Ectodermal cell (in vitro differentiated cells): ENCODE data around the gene GLT8D2.
"Not testable (repeated sequence)": the region's sequence is repeated elsewhere in the genome, so short reads cannot be mapped to it uniquely, and the experiment has no call there.

Experiments
- H3K27ac ChIP-seq: 2 replicates; pipeline ENCODE4 v1.7.0; 2013; ENCODE audit warnings: mild to moderate bottlenecking, low read depth, low read length; ENCODE audit not compliant: insufficient read depth, poor library complexity, severe bottlenecking
- H3K27me3 ChIP-seq: 2 replicates; pipeline ENCODE4 v1.7.0; 2013; ENCODE audit warnings: mild to moderate bottlenecking, low read length; ENCODE audit not compliant: insufficient read depth, control insufficient read depth, poor library complexity, severe bottlenecking
- H3K36me3 ChIP-seq: one replicate; pipeline ENCODE4 v1.7.0; 2013; ENCODE audit warnings: low read length; ENCODE audit not compliant: control insufficient read depth, insufficient read depth
- H3K4me1 ChIP-seq: one replicate; pipeline ENCODE4 v1.7.0; 2013; ENCODE audit warnings: low read length; ENCODE audit not compliant: control insufficient read depth, insufficient read depth
- H3K4me3 ChIP-seq: 2 replicates; pipeline ENCODE4 v1.7.0; 2013; ENCODE audit warnings: low read depth, low read length, control low read depth; ENCODE audit not compliant: insufficient read depth
- H3K9me3 ChIP-seq: 2 replicates; pipeline ENCODE4 v1.7.0; 2013; ENCODE audit warnings: mild to moderate bottlenecking, low read length, moderate library complexity; ENCODE audit not compliant: control insufficient read depth
- whole genome bisulfite sequencing, 2 experiments: methylation state at CpG; one replicate each; pipeline ENCODE4 v1.1.7; 2013; ENCODE audit warnings: missing lambda C conversion rate in 2 of 2; 5-methylcytosine and 5-hydroxymethylcytosine counted together

The GLT8D2 gene

DNA sequence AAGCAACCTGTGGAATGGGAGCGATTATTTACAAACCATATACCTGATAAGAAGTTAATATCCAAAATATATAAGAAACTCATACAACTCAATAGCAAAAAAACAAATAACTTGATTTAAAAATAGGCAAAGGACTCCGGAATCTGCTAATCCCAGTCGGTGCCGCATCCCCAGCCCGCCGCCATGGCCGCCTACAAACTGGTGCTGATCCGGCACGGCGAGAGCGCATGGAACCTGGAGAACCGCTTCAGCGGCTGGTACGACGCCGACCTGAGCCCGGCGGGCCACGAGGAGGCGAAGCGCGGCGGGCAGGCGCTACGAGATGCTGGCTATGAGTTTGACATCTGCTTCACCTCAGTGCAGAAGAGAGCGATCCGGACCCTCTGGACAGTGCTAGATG is 19.4 kb downstream of the GLT8D2 start:
- not testable (repeated sequence) for H3K4me1 ChIP-seq, H3K27me3 ChIP-seq, H3K27ac ChIP-seq, H3K36me3 ChIP-seq, H3K4me3 ChIP-seq, H3K9me3 ChIP-seq
- WGBS, 2 experiments = 94 to 100% methylated on average over 1 of the region's 27 CpGs

DNA sequence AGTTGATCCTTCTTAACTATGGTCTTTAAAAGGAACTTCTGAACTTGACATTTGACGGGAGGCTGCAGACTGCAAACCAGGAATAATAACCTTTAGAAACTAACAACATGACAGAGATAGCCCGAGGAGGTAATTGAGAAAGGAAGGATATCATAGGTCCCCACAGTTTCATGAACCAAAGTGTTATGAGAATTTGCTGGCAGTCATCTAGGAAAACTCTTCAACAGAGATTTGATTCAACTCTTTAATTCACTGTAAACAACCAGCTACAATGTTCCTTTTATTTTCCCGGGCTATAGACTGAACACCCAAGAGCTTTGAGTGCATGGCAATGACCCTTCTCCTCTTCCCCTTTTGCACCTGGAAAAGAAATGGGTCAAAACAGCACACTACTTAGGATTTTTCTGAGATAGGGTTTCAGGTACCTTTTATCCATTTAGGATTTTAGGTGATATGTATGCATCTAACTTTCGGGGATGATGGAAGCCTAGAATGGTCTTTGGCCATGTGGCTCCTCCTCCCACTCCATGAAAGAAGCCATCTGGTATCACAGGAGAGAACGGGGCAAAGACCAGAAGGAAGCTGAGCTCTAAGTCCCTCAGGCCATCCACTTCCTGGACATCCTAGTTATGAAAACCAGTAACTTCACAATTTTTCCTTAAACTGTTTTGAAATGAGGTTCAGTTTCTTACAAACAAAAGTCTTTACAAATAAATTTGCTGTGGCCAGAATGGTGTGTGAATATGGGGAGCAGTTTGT is 23.0 kb downstream of the GLT8D2 start:
- H3K36me3 ChIP-seq = no peaks in the 10 kb centered on the region
- no peak overlapping the region for H3K27ac ChIP-seq
- H3K9me3 ChIP-seq = no peaks in the 10 kb centered on the region
- 70 to 74% methylated on average over 4 to 5 of the region's 5 CpGs for WGBS, 2 experiments
- H3K27me3 ChIP-seq = no peaks in the 10 kb centered on the region
- no peaks in the 10 kb centered on the region for H3K4me1 ChIP-seq
- H3K4me3 ChIP-seq = no peak overlapping the region

DNA sequence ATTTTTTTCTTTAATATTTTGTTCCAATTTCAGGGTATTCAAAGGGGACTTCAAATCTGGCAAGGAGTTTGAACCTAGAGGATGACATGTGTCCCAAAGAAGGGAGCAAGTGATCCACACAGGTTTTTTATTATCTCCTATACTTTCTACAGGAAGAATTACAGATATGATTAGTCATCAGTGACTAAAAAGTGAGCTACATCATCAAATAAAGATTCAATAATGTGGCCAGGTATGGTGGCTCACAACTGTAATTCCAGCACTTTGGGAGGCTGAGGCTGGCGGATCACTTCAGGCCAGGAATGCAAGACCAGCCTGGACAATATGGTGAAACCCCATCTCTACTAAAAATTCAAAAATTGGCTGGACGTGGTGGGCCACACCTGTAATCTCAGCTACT is 24.2 kb downstream of the GLT8D2 start:
- Histone ChIP-seq H3K36me3 (no peaks in the 10 kb centered on the region), H3K9me3 (no peaks in the 10 kb centered on the region), H3K27me3 (no peaks in the 10 kb centered on the region), H3K4me3 (no peak overlapping the region), H3K4me1 (no peaks in the 10 kb centered on the region), H3K27ac (no peak overlapping the region)
- whole genome bisulfite sequencing, 2 experiments = 92 to 93% methylated on average over 2 of the region's 2 CpGs

DNA sequence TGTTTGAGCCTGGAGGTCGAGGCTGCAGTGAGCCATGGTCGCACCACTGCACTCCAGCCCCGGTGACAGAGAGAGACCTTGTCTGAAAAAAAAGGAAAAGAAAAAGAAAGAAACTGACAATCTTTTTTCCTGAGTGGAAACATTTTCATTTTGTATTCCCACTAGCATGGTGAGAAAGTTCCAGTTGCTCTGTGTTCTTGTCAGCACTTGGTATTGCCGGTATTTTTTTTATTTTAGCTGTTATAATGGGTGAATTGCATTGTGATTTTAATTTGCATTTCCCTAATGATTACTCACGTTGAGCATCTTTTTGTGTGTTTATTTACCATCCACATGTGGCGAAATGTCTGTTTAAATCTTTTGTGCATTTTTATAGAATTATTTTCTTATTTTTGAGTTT is 25.6 kb downstream of the GLT8D2 start:
- Histone ChIP-seq H3K27me3 (no peaks in the 10 kb centered on the region), H3K4me3 (no peak overlapping the region), H3K4me1 (no peaks in the 10 kb centered on the region), H3K27ac (no peak overlapping the region), H3K36me3 (no peaks in the 10 kb centered on the region), H3K9me3 (no peaks in the 10 kb centered on the region)
- WGBS, 2 experiments = 93 to 98% methylated on average over 6 of the region's 6 CpGs

DNA sequence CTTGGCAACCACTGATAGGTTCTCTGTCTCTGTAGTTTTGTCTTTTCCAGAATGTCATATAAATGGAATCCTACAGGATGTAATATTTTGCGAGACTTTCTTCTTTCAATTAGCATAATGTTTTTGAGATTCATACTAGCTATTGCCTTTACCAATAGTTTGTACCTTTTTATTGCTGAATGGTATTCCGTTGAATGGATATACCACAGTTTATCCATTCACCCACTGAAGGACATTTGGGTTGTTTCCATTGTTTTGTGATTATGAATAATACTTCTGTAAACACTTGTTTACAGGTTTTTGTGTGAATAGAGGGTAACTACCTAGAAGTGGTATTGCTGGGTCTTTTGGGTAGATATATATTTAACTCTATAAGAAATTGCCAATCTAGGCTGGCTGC is 26.3 kb downstream of the GLT8D2 start:
- H3K9me3 ChIP-seq = no peaks in the 10 kb centered on the region
- H3K27ac ChIP-seq = no peak overlapping the region
- H3K4me3 ChIP-seq = no peak overlapping the region
- H3K36me3 ChIP-seq = no peaks in the 10 kb centered on the region
- no peaks in the 10 kb centered on the region for H3K4me1 ChIP-seq
- no peaks in the 10 kb centered on the region for H3K27me3 ChIP-seq
- 71% methylated on average over 1 of the region's 2 CpGs; no CpG with 5 or more reads in 1 of the 2 experiments for WGBS, 2 experiments

DNA sequence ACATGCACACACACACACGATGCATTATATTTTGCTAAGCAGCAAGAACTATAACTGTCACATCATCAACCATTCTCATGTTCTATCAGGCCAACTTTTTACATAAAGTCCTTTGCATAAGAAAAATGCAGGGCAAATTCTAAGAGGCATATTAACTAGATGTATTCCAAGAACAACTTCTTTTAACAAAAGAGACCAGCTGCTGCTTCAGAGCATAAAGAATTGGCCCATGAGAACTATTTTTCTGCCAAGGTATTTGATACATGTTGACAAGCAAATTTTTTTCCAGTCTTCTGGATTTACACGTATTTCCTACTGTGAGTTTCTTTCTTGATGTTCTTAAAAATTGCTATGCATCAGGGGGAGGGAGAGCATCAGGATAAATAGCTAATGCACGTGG is 27.2 kb downstream of the GLT8D2 start:
- Histone ChIP-seq H3K4me1 (no peaks in the 10 kb centered on the region), H3K4me3 (no peak overlapping the region), H3K27ac (no peak overlapping the region), H3K27me3 (no peaks in the 10 kb centered on the region), H3K36me3 (no peaks in the 10 kb centered on the region), H3K9me3 (no peaks in the 10 kb centered on the region)
- WGBS, 2 experiments = 89 to 95% methylated on average over 3 of the region's 3 CpGs

DNA sequence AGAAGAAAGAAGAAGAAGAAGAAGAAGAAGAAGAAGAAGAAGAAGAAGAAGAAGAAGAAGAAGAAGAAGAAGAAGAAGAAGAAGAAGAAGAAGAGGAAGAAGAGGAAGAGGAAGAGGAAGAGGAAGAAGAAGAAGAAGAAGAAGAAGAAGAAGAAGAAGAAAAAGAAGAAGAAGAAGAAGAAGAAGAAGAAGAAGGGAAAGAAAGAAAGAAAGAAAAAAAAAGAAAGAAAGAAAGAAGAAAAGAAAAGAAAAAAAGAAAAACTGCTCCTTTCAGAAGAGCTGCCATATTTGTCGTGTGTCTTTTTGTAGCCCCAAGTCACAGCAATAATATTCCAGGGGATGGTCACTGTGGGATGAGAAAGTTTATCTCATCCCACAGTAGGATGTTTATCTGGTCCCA is 28.1 kb downstream of the GLT8D2 start:
- H3K27ac ChIP-seq, H3K9me3 ChIP-seq, H3K4me1 ChIP-seq, H3K27me3 ChIP-seq, H3K36me3 ChIP-seq, H3K4me3 ChIP-seq: not testable (repeated sequence)
- 93 to 94% methylated on average over 1 of the region's 1 CpG for WGBS, 2 experiments

DNA sequence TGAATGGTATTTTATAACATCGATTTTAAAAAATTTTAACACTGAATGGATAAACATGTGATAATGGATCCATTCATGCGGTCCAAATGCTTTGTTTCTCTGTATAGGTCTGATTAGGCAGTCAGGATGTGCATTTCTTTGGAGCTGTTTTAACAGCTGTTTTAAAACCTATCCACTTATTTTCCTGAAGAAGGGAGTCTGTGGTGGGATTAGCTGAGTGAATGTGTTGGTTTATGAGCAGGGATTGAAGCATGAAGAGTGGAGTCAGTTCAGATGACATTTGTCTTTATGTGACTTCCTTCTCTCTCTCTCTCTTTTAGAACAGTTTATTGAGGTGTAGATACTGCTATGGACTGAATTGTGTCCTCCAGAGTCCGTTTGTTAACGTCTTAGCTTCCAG is 37.7 kb downstream of the GLT8D2 start:
- H3K27me3 ChIP-seq = no peaks in the 10 kb centered on the region
- H3K27ac ChIP-seq = no peak overlapping the region

DNA sequence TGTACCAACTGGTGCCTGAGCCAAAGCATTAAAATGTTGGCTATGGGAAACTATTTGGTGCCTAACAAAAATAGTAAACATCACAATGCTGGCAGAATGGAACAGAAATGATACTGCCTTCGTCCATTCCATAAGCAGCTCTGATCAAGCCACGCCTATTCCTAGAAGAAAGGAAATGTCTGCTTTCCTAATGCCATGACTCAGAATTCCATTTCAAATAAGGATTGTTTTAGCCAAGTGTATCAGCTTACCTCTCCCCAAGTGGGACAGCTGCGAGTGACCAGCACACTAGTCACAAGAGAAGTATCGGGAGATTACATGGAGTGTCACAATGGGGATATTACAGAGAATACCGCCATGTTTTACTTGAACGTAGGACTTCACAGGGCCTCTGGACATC is 38.7 kb downstream of the GLT8D2 start:
- Histone ChIP-seq H3K4me3 (no peak overlapping the region), H3K9me3 (no peaks in the 10 kb centered on the region), H3K36me3 (no peaks in the 10 kb centered on the region), H3K27ac (no peak overlapping the region), H3K4me1 (no peaks in the 10 kb centered on the region), H3K27me3 (no peaks in the 10 kb centered on the region)
- 76 to 80% methylated on average over 6 of the region's 6 CpGs for WGBS, 2 experiments

More for the DNA sequence above, 37.7 kb downstream of the GLT8D2 start:
- Histone ChIP-seq H3K4me3 (no peak overlapping the region), H3K9me3 (no peaks in the 10 kb centered on the region), H3K36me3 (no peaks in the 10 kb centered on the region), H3K4me1 (no peaks in the 10 kb centered on the region)
- 71 to 73% methylated on average over 4 of the region's 4 CpGs for WGBS, 2 experiments

DNA sequence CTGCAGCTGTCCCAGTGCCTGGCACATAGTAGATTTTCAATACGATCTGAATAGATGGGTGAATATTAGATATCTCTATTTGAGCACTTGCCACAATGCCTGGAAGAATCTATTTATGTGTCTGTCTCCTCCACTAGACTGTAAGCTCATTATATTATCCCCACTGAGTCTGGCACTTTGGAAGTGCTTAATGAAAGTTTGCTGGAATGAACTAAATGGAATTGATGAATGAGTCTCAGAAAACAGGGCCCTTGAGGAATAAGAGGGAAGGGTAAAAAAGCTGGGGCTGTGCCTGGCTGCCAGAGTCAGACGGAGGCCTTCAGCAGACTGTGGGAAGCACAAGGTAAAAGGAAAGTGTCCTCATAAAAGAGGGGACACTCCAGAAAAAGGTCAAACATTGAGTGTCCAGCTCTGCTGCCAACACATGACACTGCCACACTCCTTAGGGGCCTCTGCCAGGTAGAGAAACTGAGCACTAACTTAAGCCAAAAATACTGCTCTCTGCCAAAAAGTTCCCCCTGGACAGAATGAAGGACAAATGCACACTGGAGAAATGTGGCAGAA is 39.3 kb downstream of the GLT8D2 start:
- no peaks in the 10 kb centered on the region for H3K9me3 ChIP-seq
- H3K27ac ChIP-seq = no peak overlapping the region
- 89 to 98% methylated on average over 2 of the region's 2 CpGs for WGBS, 2 experiments
- H3K4me1 ChIP-seq = no peaks in the 10 kb centered on the region
- no peaks in the 10 kb centered on the region for H3K36me3 ChIP-seq
- H3K27me3 ChIP-seq = no peaks in the 10 kb centered on the region
- no peak overlapping the region for H3K4me3 ChIP-seq
